Measurements from ENCODE around the gene RAP1GAP2.

GRCh38 chr17:2751491-2751890 lies 44.7 kb upstream of the RAP1GAP2 start:
- TF ChIP-seq CTCF (IDR thresholded peaks at IDR 0.05) (no peak), POLR2A (IDR thresholded peaks at IDR 0.05) (no peak)

Data from uterus (tissue), 2 donors.